Mesenchymal stem cell (in vitro differentiated cells and primary cell): Measurements from ENCODE around the gene TRNT1.
A peak's percentile ranks its signal among the peaks of the same experiment; 100 is the strongest.

Experiments used
- DNase-seq: peaks from one replicate; pipeline ENCODE4 v3.0.0-alpha.2; 2013
- H2AFZ ChIP-seq: one replicate; pipeline ENCODE4 v1.6.1; 2013; ENCODE audit warnings: low read depth, mild to moderate bottlenecking, control low read depth, inconsistent platforms, low read length, moderate library complexity
- H2AK5ac ChIP-seq: 2 replicates; pipeline ENCODE4 v1.6.1; 2013; ENCODE audit warnings: low read length, moderate library complexity, mild to moderate bottlenecking, inconsistent platforms; ENCODE audit not compliant: severe bottlenecking
- H2BK120ac ChIP-seq: one replicate; pipeline ENCODE4 v1.6.1; 2013; ENCODE audit warnings: low read depth, mild to moderate bottlenecking, inconsistent platforms, low read length, moderate library complexity
- H2BK12ac ChIP-seq, 2 experiments: one replicate each; pipeline ENCODE4 v1.6.1; 2013; ENCODE audit warnings: inconsistent platforms in 2 of 2, low read length in 2 of 2, mild to moderate bottlenecking in 2 of 2, moderate library complexity in 2 of 2, control low read depth in 1 of 2
- H2BK15ac ChIP-seq: one replicate; pipeline ENCODE4 v1.6.1; 2013; ENCODE audit warnings: mild to moderate bottlenecking, low read depth, inconsistent platforms; ENCODE audit not compliant: poor library complexity, severe bottlenecking
- H2BK5ac ChIP-seq: 2 replicates; pipeline ENCODE4 v1.6.1; 2013; ENCODE audit warnings: low read depth, mild to moderate bottlenecking, low read length, control low read depth, inconsistent platforms; ENCODE audit not compliant: poor library complexity, severe bottlenecking
- H3K14ac ChIP-seq, 2 experiments: one replicate each; pipeline ENCODE4 v1.6.1; 2013; ENCODE audit warnings: inconsistent platforms in 2 of 2, low read length in 2 of 2, control low read depth in 1 of 2, mild to moderate bottlenecking in 1 of 2, moderate library complexity in 1 of 2
- H3K18ac ChIP-seq, 2 experiments: one replicate each; pipeline ENCODE4 v1.6.1; 2013; ENCODE audit warnings: inconsistent platforms in 2 of 2, low read length in 2 of 2, control low read depth in 1 of 2, low read depth in 1 of 2, mild to moderate bottlenecking in 1 of 2
- H3K23ac ChIP-seq, 2 experiments: one replicate each; pipeline ENCODE4 v1.6.1; 2013; ENCODE audit warnings: inconsistent platforms in 2 of 2, low read length in 2 of 2, mild to moderate bottlenecking in 2 of 2, moderate library complexity in 2 of 2, control low read depth in 1 of 2
- H3K27ac ChIP-seq: 2 replicates; pipeline ENCODE4 v1.5.1; 2013; ENCODE audit warnings: mild to moderate bottlenecking, moderate library complexity, low read length, control low read depth, inconsistent platforms; ENCODE audit not compliant: poor library complexity, severe bottlenecking
- H3K27me3 ChIP-seq, 2 experiments: 2 replicates each; pipeline versions ENCODE4 v1.6.1 to v1.7.0; 2013; ENCODE audit warnings: low read length in 2 of 2, mild to moderate bottlenecking in 2 of 2, moderate library complexity in 2 of 2, control low read depth in 1 of 2, inconsistent platforms in 1 of 2; ENCODE audit not compliant: control insufficient read depth in 1 of 2, insufficient read depth in 1 of 2
- H3K36me3 ChIP-seq, 2 experiments: 2 replicates each; pipeline versions ENCODE4 v1.6.1 to v1.7.0; 2013; ENCODE audit warnings: low read length in 2 of 2, control low read depth in 1 of 2, inconsistent platforms in 1 of 2, low read depth in 1 of 2, mild to moderate bottlenecking in 1 of 2; ENCODE audit not compliant: insufficient read depth in 2 of 2, control insufficient read depth in 1 of 2
- H3K4ac ChIP-seq, 2 experiments: one replicate each; pipeline ENCODE4 v1.6.1; 2013; ENCODE audit warnings: inconsistent platforms in 2 of 2, low read length in 2 of 2, mild to moderate bottlenecking in 2 of 2, moderate library complexity in 2 of 2, control low read depth in 1 of 2, low read depth in 1 of 2
- H3K4me1 ChIP-seq: 2 replicates; pipeline ENCODE4 v1.6.1; 2013; ENCODE audit warnings: low read depth, low read length, control low read depth; ENCODE audit not compliant: control insufficient read depth, insufficient read depth
- H3K4me2 ChIP-seq: 2 replicates; pipeline ENCODE4 v1.6.1; 2013; ENCODE audit warnings: low read length, mild to moderate bottlenecking, inconsistent platforms; ENCODE audit not compliant: poor library complexity, severe bottlenecking
- H3K4me3 ChIP-seq, 2 experiments: 2 replicates each; pipeline versions ENCODE4 v1.5.1 to v1.7.0; 2013; ENCODE audit warnings: low read length in 2 of 2, mild to moderate bottlenecking in 2 of 2, control low read depth in 1 of 2, low read depth in 1 of 2; ENCODE audit not compliant: insufficient read depth in 1 of 2
- H3K79me1 ChIP-seq: replicated peaks from 2 replicates; pipeline ENCODE4 v1.6.1; 2013; ENCODE audit warnings: mild to moderate bottlenecking, control low read depth, low read length, inconsistent platforms; ENCODE audit not compliant: poor library complexity, severe bottlenecking
- H3K9ac ChIP-seq: 2 replicates; pipeline ENCODE4 v1.7.0; 2013; ENCODE audit warnings: mild to moderate bottlenecking, low read length, moderate library complexity
- H3K9me3 ChIP-seq: 2 replicates; pipeline ENCODE4 v1.7.0; 2013; ENCODE audit warnings: mild to moderate bottlenecking, low read length; ENCODE audit not compliant: control insufficient read depth
- H4K8ac ChIP-seq: one replicate; pipeline ENCODE4 v1.6.1; 2013; ENCODE audit warnings: inconsistent platforms, mild to moderate bottlenecking, low read length, moderate library complexity
- H4K91ac ChIP-seq: one replicate; pipeline ENCODE4 v1.6.1; 2013; ENCODE audit warnings: mild to moderate bottlenecking, low read length, inconsistent platforms
- WGBS: methylation state at CpG from one replicate; pipeline ENCODE4 v1.1.7; 2013; ENCODE audit warnings: mixed read lengths; 5-methylcytosine and 5-hydroxymethylcytosine counted together

Gene TRNT1

GRCh38 chr3:3110749-3111361 lies 15.9 kb upstream of the TRNT1 start:
- Histone ChIP-seq H3K9me3 (no peaks in the 10 kb centered on the region), H2BK15ac (no peak overlapping the region), H2AFZ (no peak overlapping the region), H3K27ac (no peak overlapping the region), H3K4me2 (no peak overlapping the region), H2BK5ac (no peak overlapping the region), H4K8ac (peak overlapping the region; percentile 37), H2BK120ac (no peak overlapping the region), H3K18ac (no peak overlapping the region), H2BK12ac (no peak overlapping the region), H3K23ac (no peak overlapping the region), H3K36me3 (no peaks in the 10 kb centered on the region), H4K91ac (no peak overlapping the region), H3K27me3 (no peaks in the 10 kb centered on the region), H2AK5ac (no peak overlapping the region), H3K4ac (no peak overlapping the region), H3K9ac (no peak overlapping the region), H3K4me1 (no peaks in the 10 kb centered on the region), H3K4me3 (no peak overlapping the region), H3K79me1 (no peaks in the 10 kb centered on the region), H3K14ac (no peak overlapping the region)
- WGBS: 88% methylated on average over 6 of the region's 7 CpGs
- DNase-seq: peak; percentile 1

- H2BK5ac ChIP-seq: no peak overlapping the region
- H3K27ac ChIP-seq: no peak overlapping the region
- no peaks in the 10 kb centered on the region for H3K4me1 ChIP-seq
- DNase-seq: no peak
- WGBS: 73% methylated on average over 3 of the region's 4 CpGs
- H3K27me3 ChIP-seq: no peaks in the 10 kb centered on the region
- no peaks in the 10 kb centered on the region for H3K79me1 ChIP-seq
- H3K9ac ChIP-seq: no peak overlapping the region
- no peak overlapping the region for H2BK15ac ChIP-seq
- H2AK5ac ChIP-seq: no peak overlapping the region
- H3K4me3 ChIP-seq: no peak overlapping the region
- H4K91ac ChIP-seq: no peak overlapping the region
- H3K9me3 ChIP-seq: no peaks in the 10 kb centered on the region
- no peak overlapping the region for H2AFZ ChIP-seq
- H3K14ac ChIP-seq: no peak overlapping the region
- no peak overlapping the region for H2BK12ac ChIP-seq
- H3K23ac ChIP-seq: no peak overlapping the region
- H3K4ac ChIP-seq: no peak overlapping the region
- H2BK120ac ChIP-seq: no peak overlapping the region
- no peak overlapping the region for H3K18ac ChIP-seq
- H3K4me2 ChIP-seq: no peak overlapping the region
- no peaks in the 10 kb centered on the region for H3K36me3 ChIP-seq
- H4K8ac ChIP-seq: no peak overlapping the region
These were observed 13.6 kb upstream of the TRNT1 start for GRCh38 chr3:3113042-3113709.

DNA sequence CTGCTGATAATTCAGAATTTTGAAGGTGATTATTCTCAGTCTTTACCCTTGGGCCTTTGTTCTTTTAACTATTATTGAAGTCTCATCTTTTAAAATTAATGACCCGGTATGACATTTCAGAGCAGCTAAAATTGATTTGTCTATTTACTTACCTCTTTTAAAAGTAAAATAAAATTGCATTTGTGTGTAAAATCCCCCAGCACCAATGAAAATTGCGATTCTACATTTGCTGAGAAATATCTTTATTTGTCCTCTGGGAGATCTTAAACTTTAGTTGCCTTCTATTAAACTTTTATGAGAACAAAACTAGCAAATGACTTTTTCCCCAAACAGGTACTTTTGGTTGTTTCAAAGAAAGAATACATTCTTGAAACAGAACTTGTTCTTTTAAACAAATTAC lies 9.1 kb upstream of the TRNT1 start:
- Histone ChIP-seq H3K14ac (no peak overlapping the region), H3K9me3 (no peaks in the 10 kb centered on the region), H3K4me2 (no peak overlapping the region), H3K27me3 (peaks cover 0 to 4% of the 10 kb centered on the region in 2 experiments), H3K23ac (no peak overlapping the region), H3K79me1 (no peaks in the 10 kb centered on the region), H4K8ac (no peak overlapping the region), H3K36me3 (no peaks in the 10 kb centered on the region), H2BK5ac (no peak overlapping the region), H3K4me1 (no peaks in the 10 kb centered on the region), H3K4me3 (no peak overlapping the region), H2BK120ac (no peak overlapping the region), H2BK12ac (no peak overlapping the region), H2AFZ (no peak overlapping the region), H3K18ac (no peak overlapping the region), H4K91ac (no peak overlapping the region), H3K4ac (no peak overlapping the region), H3K27ac (no peak overlapping the region), H2BK15ac (no peak overlapping the region), H3K9ac (no peak overlapping the region), H2AK5ac (no peak overlapping the region)
- WGBS: no CpG with 5 or more reads among the region's 2 CpGs
- DNase-seq: no peak

- Histone ChIP-seq H4K8ac (no peak overlapping the region), H2BK120ac (no peak overlapping the region), H2BK15ac (no peak overlapping the region), H3K4me2 (no peak overlapping the region), H3K9ac (no peak overlapping the region), H3K4me3 (no peak overlapping the region), H3K23ac (no peak overlapping the region), H3K18ac (peak overlapping the region in 1 of 2 experiments; percentile 33), H2AK5ac (no peak overlapping the region), H3K14ac (no peak overlapping the region), H3K4me1 (no peaks in the 10 kb centered on the region), H3K27ac (no peak overlapping the region), H2AFZ (no peak overlapping the region), H2BK12ac (no peak overlapping the region), H4K91ac (no peak overlapping the region), H2BK5ac (no peak overlapping the region), H3K79me1 (no peaks in the 10 kb centered on the region), H3K36me3 (no peaks in the 10 kb centered on the region), H3K4ac (no peak overlapping the region), H3K27me3 (peaks cover 0 to 4% of the 10 kb centered on the region in 2 experiments), H3K9me3 (no peaks in the 10 kb centered on the region)
- DNase-seq: no peak
- 81% methylated on average over 4 of the region's 4 CpGs for WGBS
These were observed 7.3 kb upstream of the TRNT1 start for GRCh38 chr3:3119393-3119851.
